GM21423 (cell line): ENCODE measurements around the gene RASL10B.
"Not testable (repeated sequence)": the region's sequence is repeated elsewhere in the genome, so short reads cannot be mapped to it uniquely, and the experiment has no call there.

Source experiments
- ATAC-seq: cut with Tn5 transposase; IDR thresholded peaks from one replicate; pipeline ENCODE4 v1.9.1; 2021; ENCODE audit warnings: mild to moderate bottlenecking, moderate library complexity; ENCODE audit not compliant: unreplicated experiment

The RASL10B gene, protein sequence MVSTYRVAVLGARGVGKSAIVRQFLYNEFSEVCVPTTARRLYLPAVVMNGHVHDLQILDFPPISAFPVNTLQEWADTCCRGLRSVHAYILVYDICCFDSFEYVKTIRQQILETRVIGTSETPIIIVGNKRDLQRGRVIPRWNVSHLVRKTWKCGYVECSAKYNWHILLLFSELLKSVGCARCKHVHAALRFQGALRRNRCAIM

DNA sequence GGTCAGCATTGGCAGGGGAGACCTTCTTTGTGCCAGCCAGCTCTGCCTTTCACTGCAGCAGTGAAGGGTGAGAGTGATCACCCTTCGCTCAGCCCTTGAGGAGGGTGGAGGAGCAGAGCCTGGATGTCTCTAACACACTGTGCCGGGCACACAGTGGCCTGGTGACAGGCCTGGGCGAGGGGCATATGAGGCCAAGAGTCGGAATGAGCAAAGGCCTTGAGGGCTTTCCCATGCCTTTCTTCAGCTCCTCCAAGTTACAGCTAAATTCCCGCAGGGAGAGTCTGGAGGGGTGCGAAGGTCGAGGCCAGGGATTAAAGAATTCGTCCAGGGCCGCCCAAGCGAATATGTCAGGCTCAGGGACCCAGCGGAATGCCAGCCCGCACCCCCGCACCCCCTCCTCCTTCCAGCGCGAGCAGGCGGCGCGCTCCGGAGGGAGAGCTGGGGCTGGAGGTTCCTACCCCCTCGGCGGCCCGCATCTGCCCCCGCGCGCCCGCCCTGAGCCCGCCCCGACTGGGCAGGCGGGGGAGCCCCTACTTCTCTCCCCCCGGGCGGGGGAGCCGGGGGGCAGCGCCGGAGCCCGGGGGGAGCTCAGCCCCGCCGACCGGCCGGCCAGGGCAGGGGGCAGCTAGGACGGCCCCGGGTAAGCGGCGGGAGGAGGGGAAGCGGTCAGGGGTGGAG lies at the start of gene RASL10B:
Gene RASL10B, plus strand, starts transcription at position 401 of the 678 bp plus-strand sequence. CDS start 3,546 bp downstream, outside the sequence.
- no peak for ATAC-seq

DNA sequence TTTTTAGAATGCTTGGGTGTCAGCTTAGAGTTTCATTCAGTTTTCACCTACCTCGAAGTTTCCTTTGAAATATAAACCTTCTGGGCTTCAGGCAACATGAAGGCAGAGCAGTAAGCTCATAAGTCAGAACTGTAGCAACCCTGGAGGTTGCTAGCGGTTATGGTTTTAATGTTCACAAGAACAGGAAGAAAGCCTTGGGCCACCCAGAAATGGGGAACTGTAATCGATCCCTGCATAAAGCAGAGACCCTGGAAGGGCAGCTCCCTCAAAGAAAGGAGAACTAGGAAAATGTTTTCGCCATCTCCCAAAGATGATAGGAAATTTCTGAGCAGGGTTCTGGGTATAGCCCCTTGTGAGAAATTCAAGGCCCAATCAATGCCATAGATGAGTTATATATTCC lies 47.8 kb upstream of the RASL10B start:
- ATAC-seq: no peak

DNA sequence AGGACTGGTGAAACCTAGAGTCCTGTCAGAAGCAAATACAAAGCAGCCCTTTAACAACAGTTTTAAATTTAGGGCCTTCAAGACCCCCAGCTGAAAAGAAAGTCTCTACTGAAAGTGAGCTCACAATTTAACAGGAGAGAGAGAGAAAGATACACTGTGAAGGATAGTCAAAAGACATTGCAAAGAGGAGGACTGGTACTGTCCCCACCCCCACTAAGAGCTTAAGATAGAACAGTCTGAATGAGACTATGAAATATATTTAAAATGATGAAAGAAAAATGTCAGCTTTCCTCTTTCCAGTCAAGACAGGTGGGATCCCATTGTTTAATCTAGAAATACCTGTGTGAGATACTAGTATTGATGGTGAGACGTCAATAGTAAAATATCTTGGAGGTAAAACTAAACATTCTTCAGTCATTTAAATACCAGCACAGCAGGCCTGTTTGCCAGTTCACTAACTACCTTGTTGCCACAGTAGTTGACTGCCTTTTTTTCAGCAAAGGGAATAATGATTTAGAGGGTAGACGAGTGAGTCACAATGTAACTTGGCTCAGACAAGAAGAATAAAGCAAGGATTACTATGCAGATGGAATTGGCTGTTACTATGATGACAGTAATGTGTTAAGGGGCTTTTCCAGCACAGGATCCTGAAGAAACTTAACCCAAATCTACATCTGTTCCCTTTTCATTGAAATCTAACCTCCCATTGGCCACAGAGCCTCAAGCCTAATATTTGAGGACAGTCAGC lies 47.2 kb upstream of the RASL10B start:
- ATAC-seq: no peak

DNA sequence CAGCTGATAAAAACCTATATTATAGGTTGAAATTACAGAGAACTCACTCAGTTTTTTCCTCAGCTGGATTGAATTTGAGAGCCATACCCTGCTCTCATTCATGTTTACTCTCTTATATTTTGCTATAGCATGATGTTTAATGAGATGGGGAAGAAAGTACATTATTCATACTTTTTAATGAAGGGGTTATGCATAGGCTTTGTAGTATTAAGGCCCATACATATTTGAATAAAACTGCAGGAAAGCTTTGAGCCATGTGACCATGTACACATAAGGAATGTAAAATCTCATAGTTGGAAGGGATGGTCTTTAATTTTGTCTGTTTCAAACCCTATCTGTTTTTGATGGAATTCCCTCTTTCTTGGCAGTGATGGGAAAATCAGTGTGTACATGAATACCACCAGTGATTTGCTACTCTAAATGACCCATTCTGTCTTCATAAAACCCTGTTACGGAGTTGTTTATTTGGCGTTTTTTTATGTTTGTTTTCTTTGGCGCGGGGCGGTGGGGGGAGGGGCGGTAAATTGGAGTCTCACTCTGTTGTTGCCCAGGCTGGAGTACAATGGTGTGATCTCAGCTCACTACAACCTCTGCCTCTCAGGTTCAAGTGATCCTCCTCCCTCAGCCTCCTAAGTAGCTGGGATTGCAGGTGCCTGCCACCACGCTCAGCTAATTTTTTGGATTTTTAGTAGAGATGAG lies 38.8 kb upstream of the RASL10B start:
- ATAC-seq: no peak

DNA sequence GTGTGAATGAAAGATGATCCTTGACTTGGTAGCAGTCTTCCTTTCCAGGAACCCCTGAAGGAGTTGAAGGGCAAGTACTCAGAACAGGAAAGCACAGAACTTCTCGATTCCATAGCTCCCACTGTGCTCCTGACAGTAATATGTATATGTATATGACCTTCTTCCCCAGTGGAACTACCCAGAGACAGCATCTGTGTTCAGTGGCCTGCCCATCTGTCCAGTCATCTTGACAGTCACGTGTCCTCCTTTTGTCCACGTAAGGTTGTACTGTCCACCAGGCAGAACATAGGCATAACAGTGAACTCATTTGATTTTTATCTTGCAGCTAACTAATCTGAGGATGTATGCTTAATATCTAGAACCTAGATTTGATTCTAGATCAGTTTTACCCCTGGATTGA lies 37.8 kb upstream of the RASL10B start:
- no peak for ATAC-seq

DNA sequence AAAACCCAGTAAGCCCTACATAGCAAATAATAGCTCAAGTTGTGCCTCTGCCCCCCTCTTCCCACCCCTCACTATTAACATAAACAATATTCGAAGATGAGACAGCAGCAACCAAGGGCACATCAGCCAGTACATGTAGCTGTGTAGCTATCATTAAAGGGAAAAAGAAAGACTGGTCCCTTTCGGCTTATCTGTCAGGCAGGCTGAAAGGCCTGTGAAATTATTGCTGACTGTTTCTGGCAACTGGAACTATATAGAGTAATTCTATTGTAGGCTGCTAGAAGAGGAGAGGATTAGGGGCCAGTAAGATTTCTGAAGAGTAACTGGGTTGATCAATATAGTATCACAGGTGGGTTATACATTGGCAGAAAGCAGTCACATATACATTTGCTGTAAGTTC lies 36.5 kb upstream of the RASL10B start:
- no peak for ATAC-seq

DNA sequence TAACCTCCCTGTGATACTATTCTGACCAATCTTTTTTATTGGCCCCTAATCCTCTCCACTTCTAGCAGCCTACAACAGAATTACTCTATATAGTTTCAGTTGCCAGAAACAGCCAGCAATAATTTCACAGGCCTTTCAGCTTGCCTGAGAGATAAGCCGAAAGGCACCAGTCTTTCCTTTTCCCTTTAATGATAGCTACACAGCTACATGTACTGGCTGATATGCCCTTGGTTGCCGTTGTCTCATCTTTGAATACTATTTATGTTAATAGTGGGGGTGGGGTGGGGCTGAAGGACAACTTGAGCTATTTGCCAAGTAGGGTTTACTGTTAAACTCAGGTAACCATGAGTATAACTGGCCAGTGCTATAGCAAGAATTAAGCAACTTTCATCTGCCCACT lies 35.8 kb upstream of the RASL10B start:
- no peak for ATAC-seq

DNA sequence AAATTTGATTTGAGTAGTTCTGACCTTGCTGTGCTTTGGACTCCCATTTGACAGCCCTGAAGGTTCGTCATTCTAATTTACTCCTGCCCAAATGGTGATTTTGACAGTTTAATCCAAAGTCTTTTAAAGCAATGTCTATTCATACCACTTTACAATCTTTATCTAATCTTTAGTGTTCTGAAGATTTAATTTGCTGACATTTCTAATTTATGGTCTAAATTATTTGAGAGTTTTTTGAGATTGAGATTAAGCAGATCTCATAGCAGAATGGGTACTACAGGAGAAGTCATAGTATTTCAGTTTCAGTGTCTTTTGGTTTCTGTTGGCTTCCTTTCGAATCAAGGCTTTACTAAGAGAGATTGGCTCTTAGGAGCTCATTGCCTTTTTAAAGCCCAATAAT lies 32.6 kb upstream of the RASL10B start:
- no peak for ATAC-seq

DNA sequence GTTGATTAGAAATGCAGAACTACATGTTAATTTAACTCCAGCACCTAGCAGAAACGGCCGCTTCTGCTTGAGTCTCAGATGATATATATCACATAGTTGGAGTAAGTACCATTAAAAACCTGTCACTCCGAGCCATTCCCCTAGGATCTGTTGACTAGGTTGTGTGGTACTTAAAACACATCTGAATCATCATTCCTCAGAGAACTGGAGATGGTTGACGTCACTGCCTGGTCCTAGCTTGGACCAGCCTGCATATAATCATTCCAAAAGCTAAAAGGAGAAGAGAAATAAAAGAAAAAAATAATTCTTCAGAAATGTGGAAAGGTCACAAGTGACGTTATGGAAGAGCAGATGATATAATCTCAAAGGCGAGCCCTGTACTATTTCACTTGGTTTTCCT lies 31.3 kb upstream of the RASL10B start:
- no peak for ATAC-seq

DNA sequence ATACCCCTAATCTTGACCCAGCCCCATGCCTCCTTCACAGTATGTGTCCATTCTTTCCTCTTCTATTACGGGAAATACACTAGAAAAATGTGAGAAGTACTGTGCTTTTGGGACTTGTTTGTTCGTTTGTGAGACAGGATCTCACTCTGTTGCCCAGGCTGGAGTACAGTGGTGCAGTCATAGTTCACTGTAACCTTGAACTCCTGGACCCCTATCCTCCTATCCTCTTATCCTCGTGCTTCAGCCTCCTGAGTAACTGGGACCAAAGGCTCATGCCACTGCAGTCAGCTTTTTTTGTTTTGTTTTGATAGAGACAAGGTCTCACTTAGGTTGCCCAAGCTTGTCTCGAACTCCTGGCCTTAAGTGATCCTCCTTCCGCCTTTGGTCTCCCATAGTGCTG lies 29.9 kb upstream of the RASL10B start:
- no peak for ATAC-seq

DNA sequence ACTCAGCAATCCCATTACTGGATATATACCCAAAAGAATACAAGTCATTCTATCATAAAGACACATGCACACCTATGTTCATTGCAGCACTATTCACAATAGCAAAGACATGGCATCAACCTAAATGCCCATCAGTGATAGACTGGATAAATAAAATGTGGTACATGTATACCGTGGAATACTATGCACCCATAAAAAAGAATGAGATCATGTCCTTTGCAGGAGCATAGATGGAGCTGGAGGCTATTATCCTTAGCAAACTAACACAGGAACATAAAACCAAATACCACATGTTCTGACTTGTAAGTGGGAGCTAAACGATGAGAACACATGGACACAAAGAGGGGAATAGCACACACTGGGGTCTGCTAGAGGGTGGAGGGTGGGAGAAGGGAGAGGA lies 28.1 kb upstream of the RASL10B start:
- ATAC-seq: not testable (repeated sequence)

DNA sequence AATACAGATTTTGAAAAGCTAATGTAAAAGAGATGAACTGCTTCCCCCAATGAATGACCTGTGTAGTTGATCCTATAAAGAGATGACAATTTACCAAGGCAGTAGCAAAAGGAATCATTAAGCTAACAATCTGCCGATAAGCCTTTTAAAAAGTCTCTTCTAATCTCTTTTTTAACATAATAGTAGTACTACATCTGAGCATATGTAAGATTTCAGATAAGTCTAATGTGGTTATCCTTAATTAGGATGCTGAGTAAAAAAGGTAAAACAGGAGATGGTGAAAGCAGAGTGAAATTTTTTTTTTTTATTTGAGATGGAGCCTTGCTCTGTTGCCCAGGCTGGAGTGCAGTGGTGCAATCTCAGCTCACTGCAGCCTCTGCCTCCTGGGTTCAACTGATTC lies 26.2 kb upstream of the RASL10B start:
- no peak for ATAC-seq

DNA sequence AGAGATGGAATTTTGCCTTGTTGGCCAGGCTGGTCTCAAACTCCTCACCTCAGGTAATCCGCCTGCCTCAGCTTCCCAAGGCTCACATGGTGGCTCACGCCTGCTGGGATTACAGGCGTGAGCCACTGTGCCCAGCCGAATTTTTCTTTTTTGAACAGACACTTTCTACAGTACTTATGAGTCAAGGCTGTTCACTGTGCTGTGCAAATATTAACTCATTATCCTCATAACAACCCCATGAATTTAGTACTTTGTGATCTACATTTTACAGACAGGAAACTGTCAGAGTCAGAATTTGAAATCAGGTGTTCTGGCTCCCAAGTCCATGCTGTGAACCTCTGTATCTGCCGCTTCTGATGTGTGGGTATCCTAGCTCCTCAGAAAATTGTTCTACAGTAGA lies 25.7 kb upstream of the RASL10B start:
- no peak for ATAC-seq

DNA sequence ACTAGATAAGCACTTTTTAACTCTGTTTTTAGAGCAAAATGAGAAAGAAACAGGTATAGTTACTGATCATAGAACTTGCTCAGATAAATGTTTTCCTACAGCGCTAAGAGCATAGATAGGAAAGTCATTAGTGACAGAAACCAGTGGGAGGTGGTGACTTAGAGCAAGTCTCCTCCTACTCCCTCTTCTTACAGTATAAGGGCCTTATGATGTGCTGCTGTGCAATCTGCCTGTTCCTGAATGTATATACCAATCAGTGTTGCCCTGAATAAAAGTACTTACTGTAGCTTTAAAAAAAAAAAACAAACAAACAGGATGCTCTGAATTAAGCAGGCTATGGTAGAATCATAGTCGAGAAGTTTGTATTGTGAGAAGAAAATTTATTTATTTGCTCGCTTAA lies 23.3 kb upstream of the RASL10B start:
- ATAC-seq: no peak

DNA sequence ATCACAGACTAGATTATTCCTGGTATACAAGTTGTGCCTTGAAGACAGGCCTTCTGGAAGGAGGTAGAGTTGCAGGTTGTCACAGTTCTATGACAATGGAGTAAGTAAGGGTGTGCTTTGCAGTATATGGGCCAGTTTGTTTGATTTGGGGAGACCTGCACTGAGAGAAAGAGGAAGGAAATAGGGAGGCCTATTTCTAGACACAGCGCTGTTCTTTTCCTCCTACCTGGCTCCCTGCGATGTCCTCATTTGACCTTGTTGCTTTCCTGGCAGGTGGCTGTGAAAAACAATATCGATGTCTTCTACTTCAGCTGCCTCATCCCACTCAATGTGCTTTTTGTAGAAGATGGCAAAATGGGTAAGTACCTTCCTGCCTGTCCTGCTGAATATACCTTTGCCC lies 22.5 kb upstream of the RASL10B start:
- ATAC-seq: no peak

DNA sequence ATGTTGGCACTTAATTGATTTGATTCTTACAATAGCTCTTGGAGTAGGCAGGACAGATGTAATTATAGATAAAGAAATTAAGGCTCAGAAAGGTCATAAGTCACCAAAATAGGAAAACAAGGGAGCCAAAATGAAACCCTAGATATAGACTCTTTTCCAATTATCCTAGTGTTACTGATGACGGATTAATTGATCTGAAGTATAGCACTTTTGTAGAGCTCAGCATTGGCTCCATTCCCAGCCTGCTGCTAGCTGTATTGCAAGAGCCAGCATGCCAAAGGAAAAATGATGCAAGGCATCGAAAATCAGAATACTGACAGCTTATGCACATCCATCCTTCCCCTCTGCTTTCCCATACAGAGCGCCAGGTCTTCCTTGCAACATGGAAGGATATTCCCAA lies 21.6 kb upstream of the RASL10B start:
- no peak for ATAC-seq

DNA sequence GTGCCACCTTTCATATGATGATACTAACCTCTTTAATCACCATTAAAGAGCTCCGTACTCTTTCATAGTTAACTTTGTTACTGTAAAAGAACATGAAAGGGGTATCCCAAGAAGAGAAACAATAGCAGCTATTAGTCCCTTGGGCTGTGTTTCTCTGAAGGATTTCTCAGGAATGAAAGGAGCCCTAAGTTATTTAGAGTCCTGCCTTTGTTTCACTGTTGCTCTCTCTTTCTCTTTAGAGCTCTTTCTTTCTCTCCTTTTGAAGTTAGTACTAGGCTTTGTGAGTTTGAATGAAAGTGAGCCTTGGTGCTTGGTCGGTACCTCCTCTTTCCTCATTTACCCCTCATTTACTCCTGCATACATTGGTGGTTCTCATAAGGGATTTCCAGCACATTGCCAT lies 20.5 kb upstream of the RASL10B start:
- ATAC-seq: no peak

DNA sequence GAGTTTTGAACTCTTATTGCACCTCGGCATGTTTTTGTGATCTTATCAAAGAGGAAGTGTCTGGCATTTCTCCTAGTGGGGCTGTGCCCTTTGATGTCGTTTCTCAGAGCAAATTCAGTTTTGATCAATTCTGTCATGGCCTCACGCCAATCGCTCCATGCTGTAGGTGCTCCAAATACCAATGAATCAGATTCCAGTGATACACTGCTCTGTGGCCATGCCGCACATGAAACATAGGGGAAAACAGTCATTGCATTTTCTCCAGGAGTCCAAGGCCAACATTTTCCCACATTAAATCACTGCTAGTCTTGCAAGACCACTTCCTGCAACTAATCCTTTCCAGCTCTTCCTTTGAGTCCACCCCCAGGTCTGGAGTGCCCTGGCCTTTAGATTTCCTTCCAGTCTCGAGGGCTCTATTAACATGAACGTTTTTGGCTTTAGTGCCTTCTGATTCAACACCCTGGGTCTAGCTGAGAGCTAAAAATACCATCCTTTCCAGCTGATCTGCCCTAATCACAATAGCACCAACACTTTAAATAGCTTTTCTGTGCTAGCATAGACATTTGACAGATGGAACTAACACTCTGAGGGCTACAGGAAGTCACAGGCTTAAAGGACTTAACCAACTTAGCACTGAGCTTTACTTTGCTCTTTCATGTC lies 18.2 kb upstream of the RASL10B start:
- ATAC-seq: no peak

DNA sequence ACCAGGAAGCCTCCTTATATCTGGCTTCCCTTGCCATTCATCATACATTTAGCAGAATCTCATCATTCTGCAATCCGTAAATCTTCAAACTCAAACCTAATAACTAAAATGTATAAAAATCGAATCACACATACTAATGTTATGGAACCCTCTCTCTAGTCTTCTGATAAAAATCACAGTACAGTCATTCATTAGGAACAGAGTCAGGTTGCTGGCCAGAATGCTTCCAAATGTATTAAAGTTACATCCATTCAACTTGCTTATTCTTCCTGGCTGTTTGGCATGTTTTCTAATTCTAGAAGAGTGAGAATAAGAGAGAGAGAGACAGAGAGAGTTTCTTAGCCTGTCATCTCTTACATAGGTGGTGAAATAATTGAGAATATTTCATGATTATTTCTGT lies 16.5 kb upstream of the RASL10B start:
- ATAC-seq: no peak

DNA sequence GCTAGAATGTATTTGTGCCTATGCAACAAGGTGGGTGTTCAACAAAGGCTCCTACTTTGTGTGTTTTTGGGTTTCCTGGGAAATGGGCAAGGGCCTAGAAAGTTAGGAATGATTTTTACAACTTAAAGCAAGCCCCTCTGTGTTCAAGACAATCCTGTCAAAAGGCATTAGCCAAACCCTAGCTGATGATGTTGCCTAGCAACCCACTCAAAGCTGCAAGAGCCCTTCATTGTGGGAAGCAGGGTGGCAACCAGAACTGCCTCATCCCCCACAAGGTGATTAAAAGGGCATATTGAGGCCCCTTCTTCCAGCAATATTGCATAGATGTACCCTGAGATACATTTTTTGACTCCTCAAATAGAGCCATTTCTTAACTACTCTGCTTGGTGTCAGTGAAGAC lies 16.0 kb upstream of the RASL10B start:
- no peak for ATAC-seq

DNA sequence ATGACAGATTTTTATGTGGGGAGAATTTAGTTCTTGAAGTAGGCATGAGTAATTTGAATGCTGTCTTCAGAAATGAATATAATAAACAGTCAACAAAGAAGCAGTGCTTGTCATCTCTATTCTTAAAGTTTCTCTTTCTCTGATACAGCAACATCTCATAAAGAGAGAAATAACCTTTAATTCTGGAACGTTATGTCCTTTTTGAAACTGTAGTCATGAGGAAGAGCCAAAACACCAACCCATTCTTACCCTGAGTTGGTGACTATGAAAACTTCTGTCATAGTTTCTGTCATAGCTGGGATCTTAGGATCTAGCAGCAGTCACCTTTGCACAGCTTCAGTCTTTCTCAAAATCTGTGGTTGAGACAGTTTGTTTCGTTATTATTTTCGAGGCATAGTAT lies 15.3 kb upstream of the RASL10B start:
- no peak for ATAC-seq
